Upper lobe of right lung (tissue), 1 donor: ENCODE results near the gene POLR2M. TPM values are rescaled to one million over a fixed set of nuclear protein-coding genes. Genes with fewer than 3 reads are reported as not detected.

Experiments used
- ATAC-seq: fragments of 200-7000 bp; cut with Tn5 transposase; one replicate; pipeline ENCODE4 v1.9.1; 2020; ENCODE audit warnings: mild to moderate bottlenecking, moderate library complexity
- DNase-seq: peaks from one replicate; pipeline ENCODE4 v3.0.0-alpha.2; 2020
- H3K27ac ChIP-seq: fragments of 200-600 bp; one replicate; pipeline ENCODE4 v1.8.0; 2022
- H3K27me3 ChIP-seq: fragments of 200-600 bp; one replicate; pipeline ENCODE4 v1.8.0; 2022; ENCODE audit warnings: mild to moderate bottlenecking
- H3K36me3 ChIP-seq: fragments of 200-600 bp; one replicate; pipeline ENCODE4 v1.8.0; 2022
- H3K4me1 ChIP-seq: fragments of 200-600 bp; one replicate; pipeline ENCODE4 v1.8.0; 2022
- H3K4me3 ChIP-seq: fragments of 200-600 bp; one replicate; pipeline ENCODE4 v1.8.0; 2022; ENCODE audit warnings: mild to moderate bottlenecking
- H3K9me3 ChIP-seq: fragments of 200-600 bp; one replicate; pipeline ENCODE4 v1.8.0; 2022
- CTCF ChIP-seq: fragments of 200-600 bp; IDR thresholded peaks from one replicate; pipeline ENCODE4 v1.8.0; 2022; ENCODE audit warnings: antibody characterized with exemption
- intact Hi-C: fragments of 100-400 bp; cut with DNase I; formaldehyde crosslinking; loops from one replicate; pipeline ENCODE4 v1.11.0; 2022
- total RNA-seq: library from RNA; stranded (reverse); fragmentation: NEBNext Ultra II Directional; extraction: Animal tissue kit (Norgen Biotek cat#: 25700); gene quantifications from one replicate; pipeline ENCODE4 v1.2.1, GENCODE V29; 2021
- donor health status: DM: no; HTN: yes; CAD: no; lungs with severe emphysema.

The POLR2M gene
- total RNA-seq, 1 donor from 2014 or later = 63.7 TPM

GRCh38 chr15:57698991-57699390 is 7.5 kb upstream of the POLR2M start:
- peaks cover 5% of the 10 kb centered on the region for H3K27me3 ChIP-seq
- no peak for TF ChIP-seq CTCF
- intact Hi-C loops = no loop called here
- H3K36me3 ChIP-seq = no peaks in the 10 kb centered on the region
- H3K4me1 ChIP-seq = no peaks in the 10 kb centered on the region
- ATAC-seq (no peak), DNase-seq (no peak)
- H3K27ac ChIP-seq = no peak overlapping the region
- no peak overlapping the region for H3K4me3 ChIP-seq
- no peaks in the 10 kb centered on the region for H3K9me3 ChIP-seq

GRCh38 chr15:57703387-57703786 is 3.1 kb upstream of the POLR2M start:
- ATAC-seq = no peak
- H3K27me3 ChIP-seq = peaks cover 5% of the 10 kb centered on the region
- no peak overlapping the region for H3K27ac ChIP-seq
- no peaks in the 10 kb centered on the region for H3K9me3 ChIP-seq
- no peak overlapping the region for H3K4me3 ChIP-seq
- no peak for TF ChIP-seq CTCF
- DNase-seq = no peak
- intact Hi-C loops = no loop called here
- no peaks in the 10 kb centered on the region for H3K36me3 ChIP-seq
- peaks cover 10% of the 10 kb centered on the region for H3K4me1 ChIP-seq

GRCh38 chr15:57704441-57704840 is 2.1 kb upstream of the POLR2M start:
- H3K9me3 ChIP-seq = no peaks in the 10 kb centered on the region
- peaks cover 18% of the 10 kb centered on the region for H3K4me1 ChIP-seq
- ATAC-seq (no peak), DNase-seq (no peak)
- intact Hi-C loops = no loop called here
- H3K27me3 ChIP-seq = no peaks in the 10 kb centered on the region
- peaks cover 6% of the 10 kb centered on the region for H3K36me3 ChIP-seq
- no peak overlapping the region for H3K4me3 ChIP-seq
- TF ChIP-seq CTCF = no peak
- H3K27ac ChIP-seq = no peak overlapping the region

GRCh38 chr15:57705746-57706404 is 639 bp upstream of the POLR2M start:
- peaks cover 21% of the 10 kb centered on the region for H3K4me1 ChIP-seq
- no peak for ATAC-seq
- no peak for TF ChIP-seq CTCF
- H3K36me3 ChIP-seq = peaks cover 19% of the 10 kb centered on the region
- peak overlapping the region; percentile 85 for H3K4me3 ChIP-seq
- no peaks in the 10 kb centered on the region for H3K27me3 ChIP-seq
- no peak for DNase-seq
- H3K27ac ChIP-seq = peak overlapping the region; percentile 98
- intact Hi-C loops = no loop called here
- H3K9me3 ChIP-seq = no peaks in the 10 kb centered on the region

- H3K27me3 ChIP-seq = no peaks in the 10 kb centered on the region
- no peaks in the 10 kb centered on the region for H3K9me3 ChIP-seq
- no peak for DNase-seq
- ATAC-seq = no peak
- peaks cover 41% of the 10 kb centered on the region for H3K36me3 ChIP-seq
- H3K4me3 ChIP-seq = peak overlapping the region; percentile 85
- H3K27ac ChIP-seq = no peak overlapping the region
- TF ChIP-seq CTCF = no peak
- intact Hi-C loops = no loop called here
- peaks cover 21% of the 10 kb centered on the region for H3K4me1 ChIP-seq
These were observed 1.5 kb downstream of the POLR2M start for GRCh38 chr15:57708047-57708446.

GRCh38 chr15:57718309-57718708 is 11.8 kb downstream of the POLR2M start:
- no peak for DNase-seq
- intact Hi-C loops = no loop called here
- H3K27me3 ChIP-seq = no peaks in the 10 kb centered on the region
- no peaks in the 10 kb centered on the region for H3K9me3 ChIP-seq
- TF ChIP-seq CTCF = no peak
- ATAC-seq = no peak
- H3K4me1 ChIP-seq = no peaks in the 10 kb centered on the region
- H3K36me3 ChIP-seq = peaks cover 44% of the 10 kb centered on the region
- no peak overlapping the region for H3K4me3 ChIP-seq
- no peak overlapping the region for H3K27ac ChIP-seq
